Trophoblast cell (in vitro differentiated cells and primary cell): ENCODE measurements around the gene CHGA.

Experiments used
- DNase-seq, 2 donors: peaks; one replicate each; pipeline ENCODE4 v3.0.0-alpha.2; 2016
- H2AFZ ChIP-seq: 2 replicates; pipeline ENCODE4 v1.6.1; 2013; ENCODE audit warnings: low read length, moderate library complexity, mild to moderate bottlenecking; ENCODE audit not compliant: insufficient read depth, poor library complexity
- H2AK5ac ChIP-seq: 2 replicates; pipeline ENCODE4 v1.6.1; 2013; ENCODE audit warnings: mild to moderate bottlenecking, low read length
- H2BK120ac ChIP-seq: 2 replicates; pipeline ENCODE4 v1.6.1; 2013; ENCODE audit warnings: low read length, mild to moderate bottlenecking, moderate library complexity; ENCODE audit not compliant: insufficient read depth, poor library complexity
- H2BK12ac ChIP-seq: 2 replicates; pipeline ENCODE4 v1.6.1; 2013; ENCODE audit warnings: mild to moderate bottlenecking, low read length, moderate library complexity
- H2BK5ac ChIP-seq: 2 replicates; pipeline ENCODE4 v1.6.1; 2013; ENCODE audit warnings: low read length, low read depth, moderate library complexity, mild to moderate bottlenecking; ENCODE audit not compliant: poor library complexity
- H3K14ac ChIP-seq: 2 replicates; pipeline ENCODE4 v1.6.1; 2013; ENCODE audit warnings: mild to moderate bottlenecking, low read length
- H3K18ac ChIP-seq: 2 replicates; pipeline ENCODE4 v1.6.1; 2013; ENCODE audit warnings: mild to moderate bottlenecking, low read length
- H3K23ac ChIP-seq: 2 replicates; pipeline ENCODE4 v1.6.1; 2013; ENCODE audit warnings: low read length
- H3K27ac ChIP-seq: 2 replicates; pipeline ENCODE4 v1.5.1; 2013; ENCODE audit warnings: low read depth, mild to moderate bottlenecking, inconsistent platforms, low read length, moderate library complexity
- H3K27me3 ChIP-seq: 2 replicates; pipeline ENCODE4 v1.6.1; 2013; ENCODE audit warnings: inconsistent platforms, mild to moderate bottlenecking, low read length, moderate library complexity; ENCODE audit not compliant: insufficient read depth
- H3K36me3 ChIP-seq, 2 experiments: 1 replicate in 1 of 2; 2 replicates in 1 of 2; pipeline ENCODE4 v1.6.1; 2013; ENCODE audit warnings: low read length in 2 of 2, mild to moderate bottlenecking in 2 of 2, moderate library complexity in 1 of 2; ENCODE audit not compliant: insufficient read depth in 2 of 2, control insufficient read depth in 1 of 2
- H3K4ac ChIP-seq: 2 replicates; pipeline ENCODE4 v1.6.1; 2013; ENCODE audit warnings: low read depth, mild to moderate bottlenecking, low read length, moderate library complexity
- H3K4me1 ChIP-seq, 2 experiments: 1 replicate in 1 of 2; 2 replicates in 1 of 2; pipeline ENCODE4 v1.6.1; 2013; ENCODE audit warnings: low read length in 2 of 2, mild to moderate bottlenecking in 2 of 2, moderate library complexity in 1 of 2; ENCODE audit not compliant: insufficient read depth in 2 of 2, control insufficient read depth in 1 of 2
- H3K4me2 ChIP-seq: 2 replicates; pipeline ENCODE4 v1.6.1; 2013; ENCODE audit warnings: inconsistent platforms, mild to moderate bottlenecking, low read length, moderate library complexity
- H3K4me3 ChIP-seq: 2 replicates; pipeline ENCODE4 v1.5.1; 2013; ENCODE audit warnings: mild to moderate bottlenecking, low read depth, low read length, inconsistent platforms
- H3K79me1 ChIP-seq: one replicate; pipeline ENCODE4 v1.6.1; 2013; ENCODE audit warnings: low read length
- H3K79me2 ChIP-seq: 2 replicates; pipeline ENCODE4 v1.6.1; 2013; ENCODE audit warnings: low read length, mild to moderate bottlenecking; ENCODE audit not compliant: control insufficient read depth, insufficient read depth, poor library complexity
- H3K9ac ChIP-seq: 2 replicates; pipeline ENCODE4 v1.6.1; 2013; ENCODE audit warnings: mild to moderate bottlenecking, low read length
- H3K9me3 ChIP-seq: 2 replicates; pipeline ENCODE4 v1.6.1; 2013; ENCODE audit warnings: low read depth, mild to moderate bottlenecking, control low read depth, inconsistent platforms, low read length; ENCODE audit not compliant: insufficient read depth
- H4K12ac ChIP-seq: 2 replicates; pipeline ENCODE4 v1.6.1; 2013; ENCODE audit warnings: low read depth, mild to moderate bottlenecking, low read length, moderate library complexity
- H4K8ac ChIP-seq: 2 replicates; pipeline ENCODE4 v1.6.1; 2013; ENCODE audit warnings: low read depth, mild to moderate bottlenecking, low read length, moderate library complexity
- H4K91ac ChIP-seq: one replicate; pipeline ENCODE4 v1.6.1; 2013; ENCODE audit warnings: low read depth, mild to moderate bottlenecking, low read length, moderate library complexity
- WGBS: extraction: QIAGEN DNeasy Blood & Tissue Kit; methylation state at CpG from one replicate; pipeline ENCODE4 v1.1.7; 2013; ENCODE audit warnings: missing lambda C conversion rate; ENCODE audit not compliant: insufficient read length, insufficient coverage; ENCODE audit errors: extremely low coverage; 5-methylcytosine and 5-hydroxymethylcytosine counted together

Gene CHGA

DNA sequence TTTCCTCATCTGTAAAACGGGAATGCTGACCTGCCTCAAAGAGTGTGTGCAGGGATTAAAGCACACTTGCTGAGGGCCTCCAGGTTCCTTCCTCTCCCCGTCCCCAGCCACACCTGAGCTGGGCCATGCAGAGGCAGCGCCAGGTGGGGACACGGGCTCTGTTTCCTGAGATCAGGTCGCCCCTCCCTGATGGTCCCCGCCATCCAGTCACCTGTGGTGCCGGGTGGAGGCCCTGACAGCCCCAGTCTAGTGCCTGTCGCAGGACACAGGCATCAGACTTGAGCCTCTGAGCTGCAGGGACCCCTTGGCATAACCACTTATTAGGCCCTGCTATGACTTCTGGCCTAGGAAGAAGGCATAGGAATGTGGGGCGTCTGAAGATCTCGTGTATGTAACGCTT is 12.5 kb downstream of the CHGA start:
- Histone ChIP-seq H3K23ac (no peak overlapping the region), H2BK5ac (no peak overlapping the region), H3K18ac (no peak overlapping the region), H4K8ac (no peak overlapping the region), H3K4me1 (no peaks in the 10 kb centered on the region), H4K91ac (no peak overlapping the region), H3K27ac (no peak overlapping the region), H3K79me1 (no peaks in the 10 kb centered on the region), H4K12ac (no peak overlapping the region), H3K9me3 (no peaks in the 10 kb centered on the region), H3K36me3 (no peaks in the 10 kb centered on the region), H2BK120ac (no peak overlapping the region), H2AK5ac (no peak overlapping the region), H3K4me2 (no peak overlapping the region), H3K79me2 (no peaks in the 10 kb centered on the region), H3K14ac (no peak overlapping the region), H2BK12ac (no peak overlapping the region), H3K4me3 (no peak overlapping the region), H3K4ac (no peak overlapping the region), H2AFZ (no peak overlapping the region), H3K27me3 (no peaks in the 10 kb centered on the region), H3K9ac (no peak overlapping the region)
- no CpG with 5 or more reads among the region's 11 CpGs for WGBS
- DNase-seq = no peak

DNA sequence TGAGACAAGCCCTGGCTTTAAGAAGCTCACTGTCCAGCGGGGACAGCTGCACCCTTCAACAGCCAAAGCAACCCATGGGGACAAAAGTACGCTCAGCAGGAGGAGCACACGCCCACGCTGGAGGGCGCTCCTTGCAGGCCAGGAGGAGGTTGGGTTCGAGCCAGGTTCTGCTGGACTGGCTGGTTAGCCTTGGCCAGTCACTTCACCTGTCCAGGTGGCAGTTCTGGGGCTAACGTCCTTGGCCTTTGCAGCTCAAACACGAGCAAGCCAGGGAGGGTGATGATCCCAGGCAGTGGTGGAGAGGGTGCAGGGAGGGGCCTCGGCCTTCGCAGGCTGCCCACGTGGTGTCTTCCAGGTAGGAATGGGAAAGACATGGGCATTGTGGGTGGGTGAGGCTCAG is 13.1 kb downstream of the CHGA start:
- H3K9me3 ChIP-seq = no peaks in the 10 kb centered on the region
- H3K27me3 ChIP-seq = no peaks in the 10 kb centered on the region
- H3K79me1 ChIP-seq = no peaks in the 10 kb centered on the region
- no peak overlapping the region for H2BK12ac ChIP-seq
- H3K4ac ChIP-seq = no peak overlapping the region
- no peak overlapping the region for H2BK5ac ChIP-seq
- no peak overlapping the region for H3K9ac ChIP-seq
- H2AFZ ChIP-seq = no peak overlapping the region
- H4K12ac ChIP-seq = no peak overlapping the region
- WGBS = no CpG with 5 or more reads among the region's 11 CpGs
- H4K8ac ChIP-seq = no peak overlapping the region
- H2AK5ac ChIP-seq = no peak overlapping the region
- no peak overlapping the region for H3K18ac ChIP-seq
- H3K14ac ChIP-seq = no peak overlapping the region
- H3K79me2 ChIP-seq = no peaks in the 10 kb centered on the region
- no peak overlapping the region for H2BK120ac ChIP-seq
- no peak overlapping the region for H3K23ac ChIP-seq
- H3K4me3 ChIP-seq = no peak overlapping the region
- no peak overlapping the region for H3K27ac ChIP-seq
- DNase-seq = no peak
- no peak overlapping the region for H4K91ac ChIP-seq
- H3K36me3 ChIP-seq = no peaks in the 10 kb centered on the region
- H3K4me2 ChIP-seq = no peak overlapping the region
- H3K4me1 ChIP-seq = no peaks in the 10 kb centered on the region

DNA sequence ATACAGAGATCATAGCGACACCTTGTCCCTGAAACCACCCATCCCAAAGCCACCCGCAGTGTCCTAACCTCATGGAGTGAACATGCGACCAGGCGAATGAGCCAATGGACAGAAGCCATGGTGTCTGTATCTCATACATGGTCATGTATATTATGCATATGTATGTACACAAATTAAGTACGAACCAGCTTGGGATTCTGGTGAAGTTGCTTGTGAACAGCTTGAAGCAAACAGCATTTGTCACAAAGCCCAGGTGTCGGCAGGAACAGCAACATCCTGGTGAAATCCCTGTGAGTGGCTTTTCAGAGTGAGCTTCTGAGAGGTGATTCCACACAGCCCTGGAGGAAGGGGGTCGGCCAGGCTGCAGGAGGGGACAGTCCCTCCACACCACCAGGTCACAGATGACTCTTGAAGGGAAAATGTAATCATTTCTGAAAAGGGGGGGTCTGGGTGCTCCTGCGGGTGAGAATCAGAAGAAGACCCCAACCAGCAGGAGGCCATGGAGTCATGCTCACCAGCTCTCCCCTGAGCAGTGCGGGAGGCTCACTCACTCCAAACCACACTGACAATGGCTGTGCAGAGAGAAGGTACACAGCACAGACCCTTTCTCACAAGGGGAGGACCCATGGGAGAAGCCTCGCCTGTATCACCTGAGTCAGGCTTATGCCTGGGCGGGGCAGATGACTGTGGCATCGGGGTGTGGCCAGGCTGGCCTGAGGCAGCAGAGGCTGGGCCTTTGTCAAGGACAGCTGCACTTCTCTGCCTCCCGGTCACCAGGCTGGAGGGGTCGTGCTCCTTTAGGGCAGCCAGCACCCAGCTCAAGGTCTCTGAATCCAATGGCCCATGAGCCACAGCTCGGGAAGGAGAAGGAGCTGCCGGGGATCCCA is 14.3 kb downstream of the CHGA start:
- Histone ChIP-seq H4K12ac (no peak overlapping the region), H4K91ac (no peak overlapping the region), H3K4me2 (no peak overlapping the region), H3K9me3 (no peaks in the 10 kb centered on the region), H2BK5ac (no peak overlapping the region), H3K4me1 (no peaks in the 10 kb centered on the region), H3K79me2 (no peaks in the 10 kb centered on the region), H3K4ac (no peak overlapping the region), H3K9ac (no peak overlapping the region), H2AFZ (no peak overlapping the region), H3K23ac (no peak overlapping the region), H3K4me3 (no peak overlapping the region), H2AK5ac (no peak overlapping the region), H3K18ac (no peak overlapping the region), H3K36me3 (no peaks in the 10 kb centered on the region), H2BK12ac (no peak overlapping the region), H3K27ac (no peak overlapping the region), H2BK120ac (no peak overlapping the region), H3K79me1 (no peaks in the 10 kb centered on the region), H4K8ac (no peak overlapping the region), H3K27me3 (no peaks in the 10 kb centered on the region), H3K14ac (no peak overlapping the region)
- WGBS = no CpG with 5 or more reads among the region's 16 CpGs
- no peak for DNase-seq

DNA sequence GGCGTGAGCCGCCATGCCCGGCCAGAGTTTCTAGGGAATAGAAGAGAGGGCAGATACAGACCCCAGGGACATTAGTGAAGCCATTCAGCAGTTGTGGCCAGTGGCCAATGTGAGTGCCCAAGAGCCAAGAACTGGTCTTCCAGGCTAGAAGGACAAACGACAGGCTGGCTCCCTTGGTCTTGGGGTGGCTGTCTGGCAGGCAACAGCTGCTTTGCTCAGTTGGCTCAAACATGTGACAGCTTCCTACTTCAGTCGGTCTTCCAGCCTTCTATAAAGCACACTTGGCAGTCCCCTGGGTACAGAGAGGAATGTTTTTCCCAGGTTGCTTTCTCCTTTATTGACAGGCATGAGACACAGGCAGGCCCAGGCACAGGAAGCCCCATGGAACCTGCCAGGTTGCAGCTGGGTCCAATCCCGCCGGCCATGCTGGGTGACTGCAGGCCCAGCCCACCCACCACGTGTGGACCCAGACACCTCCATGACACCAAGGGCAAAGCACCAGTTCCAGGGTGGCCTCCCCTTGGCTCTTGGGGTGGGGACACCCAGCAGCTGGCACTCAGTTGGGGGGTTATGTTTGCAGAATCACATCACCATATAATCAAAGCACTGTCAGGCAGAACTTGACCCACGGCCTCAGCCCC is 15.4 kb downstream of the CHGA start:
- Histone ChIP-seq H2BK120ac (no peak overlapping the region), H3K14ac (no peak overlapping the region), H3K4ac (no peak overlapping the region), H3K23ac (no peak overlapping the region), H2BK5ac (no peak overlapping the region), H4K8ac (no peak overlapping the region), H3K9me3 (no peaks in the 10 kb centered on the region), H2AK5ac (no peak overlapping the region), H3K4me2 (no peak overlapping the region), H3K4me3 (no peak overlapping the region), H3K79me2 (no peaks in the 10 kb centered on the region), H3K27me3 (no peaks in the 10 kb centered on the region), H2BK12ac (no peak overlapping the region), H3K27ac (no peak overlapping the region), H4K12ac (no peak overlapping the region), H2AFZ (no peak overlapping the region), H3K79me1 (no peaks in the 10 kb centered on the region), H4K91ac (no peak overlapping the region), H3K9ac (no peak overlapping the region), H3K36me3 (no peaks in the 10 kb centered on the region), H3K4me1 (no peaks in the 10 kb centered on the region), H3K18ac (no peak overlapping the region)
- WGBS = no CpG with 5 or more reads among the region's 9 CpGs
- DNase-seq = no peak
